Tongue (tissue), 2 donors: ENCODE measurements around the gene HDAC6. TPM values are rescaled to one million over a fixed set of nuclear protein-coding genes. Genes with fewer than 3 reads are reported as not detected.
"Not testable (repeated sequence)": the region's sequence is repeated elsewhere in the genome, so short reads cannot be mapped to it uniquely, and the experiment has no call there.

Experiments used
- DNase-seq: peaks from one replicate; pipeline ENCODE4 v3.0.0-alpha.2; 2015
- total RNA-seq: library from RNA; depleted of rRNA; stranded (reverse); fragments of >200 nt; gene quantifications from one replicate; pipeline ENCODE4 v1.2.3, GENCODE V29; 2014

HDAC6 gene
- total RNA-seq, 1 donor from 2014 or later = 119 TPM

GRCh38 chrX:48826135-48826875 lies 24.4 kb downstream of the HDAC6 start, which contains the start of gene ERAS:
Gene ERAS (plus strand): TSS chrX:48826513. CDS start chrX:48829124, 2,611 bp downstream.
- DNase-seq = no peak

DNA sequence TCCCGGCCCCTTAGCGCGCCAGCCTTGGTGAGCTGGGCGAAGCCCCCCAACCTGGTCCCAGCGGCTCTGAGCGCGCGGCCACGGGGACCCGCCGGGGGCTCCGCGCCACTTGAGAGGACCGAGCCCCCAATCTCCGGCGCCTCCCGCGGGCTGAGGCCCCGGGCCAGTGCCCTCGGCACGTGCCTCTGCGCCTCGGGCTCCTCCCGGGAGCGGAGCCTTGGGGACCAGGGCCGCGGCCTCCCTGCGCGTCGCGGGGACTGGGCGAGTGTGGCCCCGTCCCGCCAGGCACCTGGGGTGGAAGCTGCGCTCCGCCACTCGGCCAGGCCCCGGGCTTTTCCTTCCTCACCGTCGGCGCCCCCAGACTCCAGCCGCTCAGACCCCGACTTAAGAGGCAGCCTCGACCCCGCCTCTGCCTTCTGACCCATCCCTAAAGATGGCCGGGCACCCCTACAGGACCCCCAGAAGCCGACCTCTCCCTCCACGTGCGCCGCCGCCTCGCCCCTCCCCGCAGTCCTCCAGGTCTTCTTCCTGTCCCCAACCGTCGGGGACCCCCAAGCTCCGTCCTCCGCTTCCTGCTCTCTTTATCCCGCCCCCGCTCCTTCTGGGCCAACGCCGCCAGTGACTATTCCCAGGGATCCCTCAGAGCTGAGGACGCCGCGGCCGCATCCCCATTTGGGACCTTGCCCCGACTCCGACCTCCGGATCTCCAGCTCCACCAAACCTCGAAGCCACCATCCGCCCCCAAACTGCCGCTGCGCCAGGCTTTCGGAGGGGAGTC lies 25.2 kb downstream of the HDAC6 start:
- DNase-seq = no peak

DNA sequence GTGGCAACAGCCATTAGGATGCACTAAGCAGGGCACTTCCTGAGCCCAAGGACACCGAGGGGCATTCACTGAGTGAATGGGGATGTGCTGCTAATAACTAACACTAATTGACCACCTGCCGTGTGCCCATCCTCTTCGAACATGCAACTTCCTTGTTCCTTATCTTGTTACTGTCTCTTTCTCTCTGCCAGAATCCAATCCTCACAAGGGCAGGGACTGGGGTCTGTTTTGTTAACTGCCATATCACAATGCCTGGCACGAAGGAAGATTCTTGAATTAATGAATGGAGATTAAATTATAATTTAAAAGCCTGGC lies 25.7 kb downstream of the HDAC6 start:
- DNase-seq = no peak

DNA sequence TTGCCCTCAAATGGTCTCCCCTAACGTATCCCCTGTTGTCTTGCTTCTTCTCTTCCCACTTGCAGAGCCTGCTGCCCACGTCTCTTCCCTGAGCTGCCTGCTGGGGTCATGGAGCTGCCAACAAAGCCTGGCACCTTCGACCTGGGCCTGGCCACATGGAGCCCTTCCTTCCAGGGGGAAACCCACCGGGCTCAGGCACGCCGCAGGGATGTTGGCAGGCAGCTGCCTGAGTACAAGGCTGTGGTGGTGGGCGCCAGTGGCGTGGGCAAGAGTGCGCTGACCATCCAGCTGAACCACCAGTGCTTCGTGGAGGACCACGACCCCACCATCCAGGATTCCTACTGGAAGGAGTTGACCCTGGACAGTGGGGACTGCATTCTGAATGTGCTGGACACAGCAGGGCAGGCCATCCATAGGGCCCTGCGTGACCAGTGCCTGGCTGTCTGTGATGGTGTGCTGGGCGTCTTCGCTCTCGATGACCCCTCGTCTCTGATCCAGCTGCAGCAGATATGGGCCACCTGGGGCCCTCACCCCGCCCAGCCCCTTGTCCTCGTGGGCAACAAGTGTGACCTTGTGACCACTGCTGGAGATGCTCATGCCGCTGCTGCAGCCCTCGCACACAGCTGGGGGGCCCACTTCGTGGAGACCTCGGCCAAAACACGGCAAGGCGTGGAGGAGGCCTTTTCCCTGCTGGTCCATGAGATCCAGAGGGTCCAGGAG lies 27.3 kb downstream of the HDAC6 start:
- DNase-seq = no peak

GRCh38 chrX:48831136-48831908 lies 29.5 kb downstream of the HDAC6 start:
- DNase-seq = no peak

GRCh38 chrX:48831909-48832291 lies 30.0 kb downstream of the HDAC6 start:
- no peak for DNase-seq

GRCh38 chrX:48833542-48834138 lies 31.8 kb downstream of the HDAC6 start:
- DNase-seq = no peak

DNA sequence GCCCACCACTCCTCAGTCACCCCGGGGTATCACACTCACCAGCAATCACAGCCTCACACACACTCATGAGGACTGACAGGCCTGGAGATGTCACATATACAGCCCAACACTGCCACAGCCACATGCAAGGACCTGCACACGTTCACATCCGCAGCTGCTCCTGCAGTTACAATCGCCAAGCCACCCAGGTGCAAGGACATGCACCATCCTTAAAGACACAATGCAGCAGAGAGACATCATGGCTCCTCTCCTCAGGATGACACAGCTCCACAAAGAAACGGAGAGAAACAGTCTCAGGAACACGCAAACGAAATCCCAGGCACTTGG lies 32.5 kb downstream of the HDAC6 start:
- no peak for DNase-seq

GRCh38 chrX:48835524-48836329 lies 33.9 kb downstream of the HDAC6 start, which contains the start of gene PCSK1N:
Gene PCSK1N (minus strand): TSS chrX:48835610. CDS start chrX:48835532, 78 bp downstream.
- DNase-seq = peak; percentile 28

DNA sequence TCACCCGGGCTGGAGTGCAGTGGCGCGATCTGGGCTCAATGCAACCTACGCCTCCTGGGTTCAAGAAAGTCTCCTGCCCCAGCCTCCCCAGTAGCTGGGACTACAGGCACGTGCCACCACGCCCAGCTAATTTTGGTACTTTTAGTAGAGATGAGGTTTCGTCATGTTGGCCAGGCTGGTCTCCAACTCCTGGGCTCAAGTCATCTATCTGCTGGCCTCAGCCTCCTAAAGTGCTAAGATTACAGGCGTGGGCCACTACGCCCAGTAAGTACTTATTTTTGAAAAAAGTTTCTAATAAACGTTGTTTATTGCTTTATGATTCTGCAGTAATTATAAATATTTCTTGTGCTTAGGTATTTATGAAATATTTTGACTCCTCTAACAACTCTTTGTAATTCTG lies 37.8 kb downstream of the HDAC6 start:
- no peak for DNase-seq

GRCh38 chrX:48848847-48849246 lies 47.0 kb downstream of the HDAC6 start:
- DNase-seq = no peak

DNA sequence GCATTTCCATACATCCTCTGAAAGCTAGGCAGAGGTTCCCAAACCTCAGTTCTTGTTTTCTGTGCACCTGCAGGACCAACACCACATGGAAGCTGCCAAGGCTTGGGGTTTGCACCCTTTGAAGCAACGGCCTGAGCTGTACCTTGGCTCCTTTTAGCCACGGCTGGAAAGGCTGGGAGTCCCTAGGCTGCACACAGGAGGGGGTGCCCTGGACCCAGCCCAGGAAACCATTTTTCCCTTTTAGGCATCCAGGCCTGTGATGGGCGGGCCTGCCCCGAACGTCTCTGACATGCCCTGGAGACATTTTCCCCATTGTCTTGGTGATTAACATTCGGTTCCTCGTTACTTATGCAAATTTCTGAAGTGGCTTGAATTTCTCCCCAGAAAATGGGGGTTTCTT lies 51.0 kb downstream of the HDAC6 start:
- no peak for DNase-seq

- not testable (repeated sequence) for DNase-seq
Measured at GRCh38 chrX:48853494-48853893, 51.6 kb downstream of the HDAC6 start.

DNA sequence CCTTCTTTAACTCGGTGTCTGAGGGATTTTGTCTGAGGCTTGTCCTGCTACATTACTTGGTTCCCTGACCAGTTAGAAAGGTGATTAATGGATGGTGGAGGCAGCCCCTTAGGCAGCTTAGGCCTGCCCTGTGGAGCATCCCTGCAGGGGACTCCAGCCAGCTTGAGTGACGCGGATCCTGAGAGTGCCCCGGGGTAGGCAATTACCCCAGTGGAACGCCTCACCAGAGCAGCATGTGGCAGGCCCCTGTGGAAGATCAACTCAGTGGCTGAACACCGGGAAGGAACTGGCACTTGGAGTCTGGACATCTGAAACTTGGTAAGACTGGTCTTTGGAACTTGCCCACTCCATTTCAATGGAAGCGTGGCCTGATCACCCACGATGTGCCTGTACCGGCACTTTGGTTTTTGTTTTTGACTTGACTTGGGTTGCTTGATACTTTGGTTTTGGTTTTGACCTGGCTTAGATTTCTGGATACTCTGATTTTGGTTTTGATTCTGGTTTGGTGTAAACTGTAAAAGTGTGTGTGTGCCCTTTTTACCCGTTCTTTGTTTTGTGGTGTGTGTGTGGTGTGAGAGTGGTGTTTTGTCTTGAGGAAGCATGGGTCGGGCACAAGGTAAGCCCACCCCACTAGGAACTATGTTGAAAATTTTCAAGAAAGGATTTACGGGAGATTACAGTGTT lies 52.4 kb downstream of the HDAC6 start:
- not testable (repeated sequence) for DNase-seq

- DNase-seq = no peak
Measured at GRCh38 chrX:48854898-48855297, 53.0 kb downstream of the HDAC6 start.

DNA sequence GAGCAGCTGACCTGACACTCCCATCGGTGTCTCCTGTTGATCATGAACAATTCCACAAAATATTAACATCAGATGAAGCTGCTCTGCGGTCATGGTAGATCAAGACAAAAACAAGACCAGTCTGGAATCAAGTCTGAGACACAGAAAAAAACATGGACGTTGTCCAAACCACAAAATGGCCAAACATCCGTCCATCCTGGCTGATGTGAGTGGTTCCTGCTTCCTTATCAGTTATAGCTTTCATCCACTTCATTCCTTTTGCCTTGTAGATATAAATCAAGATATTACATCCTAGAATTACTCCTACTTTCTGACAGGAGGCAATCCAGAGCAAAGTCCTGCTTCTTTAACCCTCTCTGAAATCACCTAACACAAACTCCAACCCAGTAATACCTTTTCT lies 62.3 kb downstream of the HDAC6 start:
- no peak for DNase-seq

- DNase-seq = not testable (repeated sequence)
Measured at GRCh38 chrX:48872017-48872416, 70.2 kb downstream of the HDAC6 start.
